Measurements from ENCODE around the gene PCYT2.

The PCYT2 gene

GRCh38 chr17:81895400-81895799 lies 15.8 kb downstream of the PCYT2 start:
- no peak for TF ChIP-seq CSRNP3 (CRISPR knock-in tag; IDR thresholded peaks at IDR 0.05)
- no peak for TF ChIP-seq BACH2 (CRISPR knock-in tag; IDR thresholded peaks at IDR 0.05; ENCODE audit: borderline replicate concordance)
- no peak for TF ChIP-seq ISL1 (CRISPR knock-in tag; IDR thresholded peaks at IDR 0.05)
- TF ChIP-seq ZNF70 (CRISPR knock-in tag; IDR thresholded peaks at IDR 0.05), result no peak
- TF ChIP-seq TOX (CRISPR knock-in tag; IDR thresholded peaks at IDR 0.05; ENCODE audit: borderline replicate concordance), result no peak
- no peak for TF ChIP-seq TCF4 (CRISPR knock-in tag; IDR thresholded peaks at IDR 0.05; ENCODE audit: borderline replicate concordance)
- no peak for TF ChIP-seq POU6F1 (CRISPR knock-in tag; IDR thresholded peaks at IDR 0.05; ENCODE audit: borderline replicate concordance, low read depth)
- no peak for TF ChIP-seq CSDC2 (CRISPR knock-in tag; IDR thresholded peaks at IDR 0.05)
- no peak for TF ChIP-seq ZNF565 (CRISPR knock-in tag; conservative IDR thresholded peaks at IDR 0.05; ENCODE audit: low read depth)
- TF ChIP-seq ARNTL (CRISPR knock-in tag; IDR thresholded peaks at IDR 0.05; ENCODE audit: borderline replicate concordance, low read depth), result no peak
- TF ChIP-seq, protein P1, sequence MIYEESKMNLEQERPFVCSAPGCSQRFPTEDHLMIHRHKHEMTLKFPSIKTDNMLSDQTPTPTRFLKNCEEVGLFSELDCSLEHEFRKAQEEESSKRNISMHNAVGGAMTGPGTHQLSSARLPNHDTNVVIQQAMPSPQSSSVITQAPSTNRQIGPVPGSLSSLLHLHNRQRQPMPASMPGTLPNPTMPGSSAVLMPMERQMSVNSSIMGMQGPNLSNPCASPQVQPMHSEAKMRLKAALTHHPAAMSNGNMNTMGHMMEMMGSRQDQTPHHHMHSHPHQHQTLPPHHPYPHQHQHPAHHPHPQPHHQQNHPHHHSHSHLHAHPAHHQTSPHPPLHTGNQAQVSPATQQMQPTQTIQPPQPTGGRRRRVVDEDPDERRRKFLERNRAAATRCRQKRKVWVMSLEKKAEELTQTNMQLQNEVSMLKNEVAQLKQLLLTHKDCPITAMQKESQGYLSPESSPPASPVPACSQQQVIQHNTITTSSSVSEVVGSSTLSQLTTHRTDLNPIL (CRISPR knock-in tag; IDR thresholded peaks at IDR 0.05; ENCODE audit: low read depth), result no peak
- TF ChIP-seq ESRRG (CRISPR knock-in tag; IDR thresholded peaks at IDR 0.05), result no peak
- no peak for TF ChIP-seq SNAI2 (CRISPR knock-in tag; IDR thresholded peaks at IDR 0.05)
- TF ChIP-seq TSHZ2 (CRISPR knock-in tag; IDR thresholded peaks at IDR 0.05), result no peak
- no peak for TF ChIP-seq ZFP30 (CRISPR knock-in tag; IDR thresholded peaks at IDR 0.05)
- TF ChIP-seq ZFP3 (CRISPR knock-in tag; IDR thresholded peaks at IDR 0.05), result no peak
- no peak for TF ChIP-seq ZC3H10 (CRISPR knock-in tag; IDR thresholded peaks at IDR 0.05)

DNA sequence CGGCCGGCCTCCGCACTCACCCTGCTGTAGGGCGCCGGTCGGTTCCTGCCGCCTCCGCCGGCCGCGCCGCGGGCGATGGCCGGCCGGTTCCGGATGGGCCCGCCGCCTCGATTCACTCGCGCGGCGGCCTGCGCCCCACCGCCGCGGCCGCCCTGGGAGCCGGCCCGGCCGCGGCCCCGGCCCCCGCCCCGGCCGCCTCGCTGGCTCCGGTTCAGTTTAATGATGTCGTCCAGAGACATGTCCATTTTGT lies 20.0 kb downstream of the PCYT2 start:
- no peak for TF ChIP-seq CSRNP3 (CRISPR knock-in tag; IDR thresholded peaks at IDR 0.05)
- TF ChIP-seq GLIS3 (CRISPR knock-in tag; IDR thresholded peaks at IDR 0.05), result no peak
- TF ChIP-seq, protein P1 (CRISPR knock-in tag; IDR thresholded peaks at IDR 0.05; ENCODE audit: low read depth), result no peak
- TF ChIP-seq SNAI2 (CRISPR knock-in tag; IDR thresholded peaks at IDR 0.05), result no peak
- no peak for TF ChIP-seq ZFP3 (CRISPR knock-in tag; IDR thresholded peaks at IDR 0.05)
- TF ChIP-seq RARB (CRISPR knock-in tag; IDR thresholded peaks at IDR 0.05), result no peak
- TF ChIP-seq ZFP30 (CRISPR knock-in tag; IDR thresholded peaks at IDR 0.05), result no peak
- TF ChIP-seq ZNF8 (CRISPR knock-in tag; IDR thresholded peaks at IDR 0.05), result no peak
- TF ChIP-seq TCF4 (CRISPR knock-in tag; IDR thresholded peaks at IDR 0.05; ENCODE audit: borderline replicate concordance), result no peak
- TF ChIP-seq ZNF565 (CRISPR knock-in tag; conservative IDR thresholded peaks at IDR 0.05; ENCODE audit: low read depth), result no peak
- TF ChIP-seq ZNF70 (CRISPR knock-in tag; IDR thresholded peaks at IDR 0.05), result no peak
- no peak for TF ChIP-seq POU6F1 (CRISPR knock-in tag; IDR thresholded peaks at IDR 0.05; ENCODE audit: borderline replicate concordance, low read depth)
- no peak for TF ChIP-seq ARNTL (CRISPR knock-in tag; IDR thresholded peaks at IDR 0.05; ENCODE audit: borderline replicate concordance, low read depth)
- TF ChIP-seq OSR1 (CRISPR knock-in tag; IDR thresholded peaks at IDR 0.05), result no peak
- ATAC-seq, result no peak

More at GRCh38 chr17:81895400-81895799, 15.8 kb downstream of the PCYT2 start:
- no peak for ATAC-seq

Measured in SK-N-SH treated with all-trans-retinoic acid at 6 μM for 48 hours (cell line).